Tibial artery (tissue), 4 donors: ENCODE data around the gene KRTAP4-16.
"Not testable (repeated sequence)": the region's sequence is repeated elsewhere in the genome, so short reads cannot be mapped to it uniquely, and the experiment has no call there.

Experiments used
- DNase-seq, 2 donors: peaks; one replicate each; pipeline ENCODE4 v3.0.0-alpha.2; 2019
- H3K27ac ChIP-seq, 2 donors: fragments of 200-600 bp; sonication (generic) in 1 of 2; 1 replicate in 1 of 2; 2 replicates in 1 of 2; pipeline ENCODE4 v1.5.1; 2018 to 2019; ENCODE audit warnings: mild to moderate bottlenecking in 1 of 2
- H3K27me3 ChIP-seq, 2 donors: fragments of 200-600 bp; sonication (generic) in 1 of 2; one replicate each; pipeline versions ENCODE4 v1.5.1 to v1.6.0; 2016 to 2019
- H3K36me3 ChIP-seq, 3 donors: fragments of 200-600 bp; sonication (generic) in 2 of 3; one replicate each; pipeline ENCODE4 v1.5.1; 2016 to 2019; ENCODE audit warnings: mild to moderate bottlenecking in 2 of 3
- H3K4me1 ChIP-seq, 4 donors: fragments of 200-600 bp; sonication (generic) in 2 of 4; 1 replicate in 3 of 4; 2 replicates in 1 of 4; pipeline ENCODE4 v1.5.1; 2016 to 2019
- H3K4me3 ChIP-seq, 2 donors: fragments of 200-600 bp; sonication (generic) in 1 of 2; 1 replicate in 1 of 2; 2 replicates in 1 of 2; pipeline ENCODE4 v1.5.1; 2018 to 2019; ENCODE audit warnings: mild to moderate bottlenecking in 2 of 2
- H3K9me3 ChIP-seq, 3 donors: fragments of 200-600 bp; sonication (generic) in 1 of 3; one replicate each; pipeline ENCODE4 v1.5.1; 2016 to 2019
- intact Hi-C: fragments of 100-400 bp; cut with DNase I; formaldehyde crosslinking; loops from one replicate; pipeline ENCODE4 v1.15.0; 2023; ENCODE audit warnings: low total_unique reads
- TF ChIP-seq, protein P1 (sequence below), 2 experiments: fragments of 200-600 bp in 1 of 2; fragments of 450-650 bp in 1 of 2; IDR thresholded peaks; one replicate each; pipeline ENCODE4 v1.5.1; 2017 to 2019; ENCODE audit warnings: antibody characterized with exemption in 2 of 2, mild to moderate bottlenecking in 1 of 2, moderate library complexity in 1 of 2

KRTAP4-16 gene

DNA sequence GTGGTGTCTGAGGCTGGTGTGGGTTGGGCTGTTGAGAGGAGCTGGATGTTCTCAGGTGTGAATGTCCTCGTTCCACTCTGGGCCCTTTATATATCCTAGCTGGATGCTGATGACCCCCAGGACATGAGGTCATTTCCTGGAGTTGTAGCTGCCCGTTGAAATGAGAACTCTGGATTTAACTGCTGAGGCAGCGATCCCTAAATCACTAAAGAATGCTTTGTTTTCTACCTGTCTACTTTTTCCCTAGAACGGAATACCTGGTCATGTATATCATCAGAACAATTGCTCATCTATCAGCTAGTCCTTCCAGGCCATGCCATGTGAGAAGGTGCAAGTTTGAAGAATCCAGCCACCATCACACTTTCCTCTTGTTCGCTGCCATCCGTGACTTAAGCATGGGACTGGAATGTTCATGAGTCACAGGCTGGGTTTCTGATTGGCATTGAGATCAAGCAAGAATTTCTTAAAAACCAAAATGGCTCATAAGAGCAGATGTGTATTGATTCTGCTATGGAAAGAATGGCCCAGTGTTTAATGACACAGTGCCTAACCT lies 41.9 kb downstream of the KRTAP4-16 start, which contains the start of gene KRTAP2-3:
Gene KRTAP2-3, minus strand, starts transcription at position 63 of the 553 bp plus-strand sequence. CDS start 64 bp downstream, outside the sequence.
- Histone ChIP-seq H3K27ac (peak within 1 kb of the TSS in 1 of 2 donors; percentile 57), H3K9me3 (no peaks in the 10 kb centered on the region), H3K27me3 (no peaks in the 10 kb centered on the region), H3K4me1 (peaks cover 0 to 34% (median 11%) of the 10 kb centered on the region in 4 donors), H3K4me3 (no peak within 1 kb of the TSS), H3K36me3 (no peaks in the 10 kb centered on the region)
- intact Hi-C loops: no loop called here
- no peak for DNase-seq
- TF ChIP-seq, protein P1, sequence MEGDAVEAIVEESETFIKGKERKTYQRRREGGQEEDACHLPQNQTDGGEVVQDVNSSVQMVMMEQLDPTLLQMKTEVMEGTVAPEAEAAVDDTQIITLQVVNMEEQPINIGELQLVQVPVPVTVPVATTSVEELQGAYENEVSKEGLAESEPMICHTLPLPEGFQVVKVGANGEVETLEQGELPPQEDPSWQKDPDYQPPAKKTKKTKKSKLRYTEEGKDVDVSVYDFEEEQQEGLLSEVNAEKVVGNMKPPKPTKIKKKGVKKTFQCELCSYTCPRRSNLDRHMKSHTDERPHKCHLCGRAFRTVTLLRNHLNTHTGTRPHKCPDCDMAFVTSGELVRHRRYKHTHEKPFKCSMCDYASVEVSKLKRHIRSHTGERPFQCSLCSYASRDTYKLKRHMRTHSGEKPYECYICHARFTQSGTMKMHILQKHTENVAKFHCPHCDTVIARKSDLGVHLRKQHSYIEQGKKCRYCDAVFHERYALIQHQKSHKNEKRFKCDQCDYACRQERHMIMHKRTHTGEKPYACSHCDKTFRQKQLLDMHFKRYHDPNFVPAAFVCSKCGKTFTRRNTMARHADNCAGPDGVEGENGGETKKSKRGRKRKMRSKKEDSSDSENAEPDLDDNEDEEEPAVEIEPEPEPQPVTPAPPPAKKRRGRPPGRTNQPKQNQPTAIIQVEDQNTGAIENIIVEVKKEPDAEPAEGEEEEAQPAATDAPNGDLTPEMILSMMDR (IDR thresholded peaks at IDR 0.05): no peak

DNA sequence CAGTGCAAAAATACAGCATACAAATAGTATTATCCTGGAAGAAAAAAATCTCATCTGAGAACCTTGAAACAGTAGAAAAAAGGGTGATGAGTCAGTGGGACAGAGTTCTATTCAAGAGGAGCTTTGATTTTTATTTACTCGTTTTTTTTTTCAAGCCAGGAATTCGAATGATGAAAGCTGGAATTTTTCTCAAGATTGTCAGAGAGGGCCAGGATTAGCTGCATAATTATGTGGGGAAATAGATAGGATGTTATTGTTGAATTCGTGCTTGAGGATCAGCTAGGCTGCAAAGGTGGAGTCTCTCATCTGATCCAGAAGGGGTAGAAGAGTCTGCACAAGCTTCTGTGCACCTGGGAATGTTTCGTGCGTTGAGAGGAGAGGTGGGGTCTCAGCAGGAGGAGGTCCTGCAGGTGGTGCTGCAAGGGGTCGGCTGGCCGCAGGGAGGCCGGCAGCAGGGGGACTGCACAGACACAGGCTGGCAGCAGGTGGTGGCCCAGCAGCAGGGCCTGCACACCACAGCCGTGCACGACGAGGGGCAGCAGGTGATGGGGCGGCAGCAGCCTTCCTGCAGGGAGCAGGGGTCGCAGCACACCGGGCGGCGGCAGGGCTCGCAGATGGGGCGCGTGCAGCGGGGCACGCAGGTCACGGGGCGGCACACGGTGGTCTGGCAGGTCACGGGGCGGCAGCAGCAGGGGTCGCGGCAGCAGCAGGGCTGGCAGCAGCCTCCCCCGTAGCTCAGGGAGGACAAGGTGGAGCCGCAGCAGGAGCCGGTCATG lies 42.5 kb downstream of the KRTAP4-16 start:
- H3K27ac ChIP-seq, H3K27me3 ChIP-seq, H3K9me3 ChIP-seq, H3K4me3 ChIP-seq, DNase-seq, H3K36me3 ChIP-seq, intact Hi-C loops: not testable (repeated sequence)
- H3K4me1 ChIP-seq: peaks cover 0 to 34% (median 11%) of the 10 kb centered on the region in 4 donors

DNA sequence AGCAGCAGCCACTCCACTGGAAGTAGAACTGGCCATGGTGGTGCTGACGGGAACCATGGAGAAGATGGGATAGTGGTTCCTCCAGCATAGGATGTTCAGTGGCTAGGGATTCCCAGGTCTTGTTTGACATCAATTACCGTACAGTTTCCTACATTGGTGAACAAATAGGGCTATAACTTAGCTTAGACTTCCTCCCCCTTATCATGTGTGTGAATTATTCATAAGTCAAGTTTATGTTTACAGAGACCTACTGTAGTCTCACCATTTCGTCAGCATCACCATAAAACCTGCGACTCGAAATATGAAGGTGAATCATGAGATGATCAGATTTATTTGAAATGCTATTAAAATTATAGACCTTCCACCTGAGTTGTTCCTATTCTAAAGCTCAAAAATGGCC lies 43.3 kb downstream of the KRTAP4-16 start:
- Histone ChIP-seq H3K27ac (no peak overlapping the region), H3K4me3 (no peak overlapping the region), H3K27me3 (no peaks in the 10 kb centered on the region), H3K9me3 (no peaks in the 10 kb centered on the region), H3K36me3 (no peaks in the 10 kb centered on the region), H3K4me1 (peaks cover 0 to 34% (median 11%) of the 10 kb centered on the region in 4 donors)
- DNase-seq: no peak
- TF ChIP-seq, protein P1 (IDR thresholded peaks at IDR 0.05): no peak
- intact Hi-C loops: no loop called here

DNA sequence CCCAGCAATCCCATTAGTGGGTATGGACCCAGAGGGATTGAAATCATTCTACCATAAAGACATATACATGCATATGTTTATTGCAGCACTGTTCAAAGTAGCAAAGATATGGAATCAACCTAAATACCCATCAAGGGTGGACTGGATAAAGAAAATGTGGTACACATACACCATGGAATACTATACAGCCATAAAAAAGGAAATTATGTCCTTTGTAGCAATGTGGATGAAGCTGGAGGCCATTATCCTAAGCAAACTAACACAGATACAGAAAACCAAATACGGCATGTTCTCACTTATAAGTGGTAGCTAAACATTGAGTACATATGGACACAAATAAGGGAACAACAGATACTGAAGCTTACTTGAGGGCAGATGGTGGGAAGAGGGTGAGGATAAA lies 44.5 kb downstream of the KRTAP4-16 start:
- Histone ChIP-seq H3K27me3 (no peaks in the 10 kb centered on the region), H3K27ac (no peak overlapping the region), H3K36me3 (no peaks in the 10 kb centered on the region), H3K4me1 (peaks cover 0 to 25% (median 11%) of the 10 kb centered on the region in 4 donors), H3K4me3 (no peak overlapping the region), H3K9me3 (no peaks in the 10 kb centered on the region)
- TF ChIP-seq, protein P1 (IDR thresholded peaks at IDR 0.05): no peak
- no peak for DNase-seq
- intact Hi-C loops: no loop called here

DNA sequence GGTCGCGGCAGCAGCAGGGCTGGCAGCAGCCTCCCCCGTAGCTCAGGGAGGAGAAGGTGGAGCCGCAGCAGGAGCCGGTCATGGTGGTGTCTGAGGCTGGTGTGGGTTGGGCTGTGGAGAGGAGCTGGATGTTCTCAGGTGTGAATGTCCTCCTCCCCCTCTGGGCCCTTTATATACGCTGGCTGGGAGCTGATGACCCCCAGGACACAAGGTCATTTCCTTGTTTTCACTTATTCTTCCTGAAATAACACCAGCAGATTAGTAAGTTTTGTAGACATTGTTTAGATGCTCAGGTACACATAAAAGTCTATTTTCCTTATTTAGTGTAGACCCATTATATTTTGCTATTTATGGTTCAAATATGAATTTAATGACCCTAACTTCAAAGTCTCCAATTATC lies 46.9 kb downstream of the KRTAP4-16 start, which contains the start of gene KRTAP2-2:
Gene KRTAP2-2, minus strand, starts transcription at position 101 of the 400 bp plus-strand sequence. Its CDS starts 19 bp downstream, at position 82.
- H3K27me3 ChIP-seq, H3K4me3 ChIP-seq, H3K36me3 ChIP-seq, DNase-seq, H3K9me3 ChIP-seq, H3K27ac ChIP-seq, H3K4me1 ChIP-seq, intact Hi-C loops: not testable (repeated sequence)

DNA sequence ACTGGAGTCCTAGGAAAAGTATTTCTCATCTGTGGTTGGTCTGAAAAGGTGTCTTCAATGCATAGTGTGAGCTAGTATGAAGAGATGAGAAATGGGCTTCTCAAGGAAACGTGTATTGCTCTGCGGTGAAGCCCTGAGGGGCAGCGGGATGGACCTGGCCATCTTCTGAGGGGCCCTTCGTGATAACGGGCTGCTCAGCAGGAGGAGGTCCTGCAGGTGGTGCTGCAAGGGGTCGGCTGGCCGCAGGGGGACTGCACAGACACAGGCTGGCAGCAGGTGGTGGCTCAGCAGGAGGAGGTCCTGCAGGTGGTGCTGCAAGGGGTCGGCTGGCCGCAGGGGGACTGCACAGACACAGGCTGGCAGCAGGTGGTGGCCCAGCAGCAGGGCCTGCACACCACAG lies 47.5 kb downstream of the KRTAP4-16 start:
- H3K27me3 ChIP-seq, H3K4me1 ChIP-seq, H3K9me3 ChIP-seq, H3K4me3 ChIP-seq, H3K36me3 ChIP-seq, DNase-seq, intact Hi-C loops, H3K27ac ChIP-seq: not testable (repeated sequence)

DNA sequence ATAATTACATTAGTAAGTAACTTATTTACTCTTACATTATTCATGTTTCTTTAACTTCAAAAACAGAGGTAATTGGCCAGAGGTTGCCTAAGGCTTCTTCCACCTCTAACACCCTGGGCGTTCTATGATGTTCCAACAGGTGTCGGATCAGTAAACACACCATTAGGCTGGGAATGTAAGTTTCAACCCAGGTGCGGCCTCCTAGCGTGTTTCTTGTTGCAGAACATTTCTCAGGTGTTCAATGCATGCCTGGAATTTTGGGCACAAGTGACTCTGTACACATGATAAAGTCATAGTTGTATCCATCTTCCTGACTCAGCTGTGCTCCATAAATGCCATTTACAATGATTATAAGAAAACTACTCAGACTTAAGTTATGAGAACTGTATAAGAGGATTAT lies 48.0 kb downstream of the KRTAP4-16 start:
- Histone ChIP-seq H3K36me3 (no peaks in the 10 kb centered on the region), H3K27me3 (no peaks in the 10 kb centered on the region), H3K27ac (no peak overlapping the region), H3K4me1 (no peaks in the 10 kb centered on the region), H3K9me3 (no peaks in the 10 kb centered on the region), H3K4me3 (no peak overlapping the region)
- TF ChIP-seq, protein P1 (IDR thresholded peaks at IDR 0.05): no peak
- intact Hi-C loops: no loop called here
- no peak for DNase-seq
